ENCODE measurements around the gene CRISP1. TPM values are rescaled to one million over a fixed set of nuclear protein-coding genes. Genes with fewer than 3 reads are reported as not detected.
"Not testable (repeated sequence)": the region's sequence is repeated elsewhere in the genome, so short reads cannot be mapped to it uniquely, and the experiment has no call there.

Gene CRISP1
- total RNA-seq, 2 experiments from 2014 or later = not detected

- Histone ChIP-seq H3K36me3 (ENCODE audit: insufficient read depth, low read length) (no peaks in the 10 kb centered on the region), H3K27ac (ENCODE audit: low read depth in 1 of 2, low read length in 2 of 2) (no peak overlapping the region), H3K4me3 (ENCODE audit: low read length) (no peak overlapping the region), H3K9me3 (ENCODE audit: control insufficient read depth in 1 of 2, insufficient read depth in 1 of 2, low read length in 2 of 2) (peaks cover 0 to 5% of the 10 kb centered on the region in 2 experiments), H3K4me1 (ENCODE audit: insufficient read depth, low read length) (no peaks in the 10 kb centered on the region), H3K27me3 (ENCODE audit: control insufficient read depth in 1 of 2, insufficient read depth in 2 of 2, low read length in 2 of 2) (no peaks in the 10 kb centered on the region)
- H3K4me1 Mint-ChIP-seq (ENCODE audit: low read depth) = no peaks in the 10 kb centered on the region
- H3K36me3 Mint-ChIP-seq (ENCODE audit: low read depth) = no peaks in the 10 kb centered on the region
- H3K27me3 Mint-ChIP-seq = no peaks in the 10 kb centered on the region
- peaks cover 5% of the 10 kb centered on the region for H3K9me3 Mint-ChIP-seq
- no peak for TF ChIP-seq CTCF (IDR thresholded peaks at IDR 0.05)
- ChIA-PET POLR2A (no interaction called here), CTCF (no interaction called here)
- H3K27ac Mint-ChIP-seq = no peak overlapping the region
- intact Hi-C loops (cut with DNase I, micrococcal nuclease) = no loop called here
- DNase-seq (no peak), ATAC-seq (ENCODE audit: poor library complexity) (no peak)
- no peak overlapping the region for H3K4me3 Mint-ChIP-seq
Measured at GRCh38 chr6:49898904-49899566, 32.7 kb upstream of the CRISP1 start.

GRCh38 chr6:49895553-49895952 lies 29.2 kb upstream of the CRISP1 start:
- H3K27ac ChIP-seq (ENCODE audit: low read depth in 1 of 2, low read length in 2 of 2); H3K4me1 ChIP-seq (ENCODE audit: insufficient read depth, low read length); H3K27me3 ChIP-seq (ENCODE audit: control insufficient read depth in 1 of 2, insufficient read depth in 2 of 2, low read length in 2 of 2); H3K36me3 Mint-ChIP-seq (ENCODE audit: low read depth); H3K27me3 Mint-ChIP-seq; DNase-seq; H3K27ac Mint-ChIP-seq; H3K4me3 ChIP-seq (ENCODE audit: low read length); H3K4me3 Mint-ChIP-seq; intact Hi-C loops (cut with DNase I, micrococcal nuclease); H3K9me3 Mint-ChIP-seq; POLR2A ChIA-PET; H3K36me3 ChIP-seq (ENCODE audit: insufficient read depth, low read length); CTCF ChIA-PET; ATAC-seq (ENCODE audit: poor library complexity); H3K4me1 Mint-ChIP-seq (ENCODE audit: low read depth): not testable (repeated sequence)
- peaks cover 0 to 16% of the 10 kb centered on the region in 2 experiments for H3K9me3 ChIP-seq (ENCODE audit: control insufficient read depth in 1 of 2, insufficient read depth in 1 of 2, low read length in 2 of 2)

- TF ChIP-seq CTCF (IDR thresholded peaks at IDR 0.05) = no peak
- H3K4me3 ChIP-seq (ENCODE audit: low read length) = no peak overlapping the region
- H3K36me3 Mint-ChIP-seq (ENCODE audit: low read depth) = no peaks in the 10 kb centered on the region
- no peak overlapping the region for H3K4me3 Mint-ChIP-seq
- H3K27ac Mint-ChIP-seq = no peak overlapping the region
- no peaks in the 10 kb centered on the region for H3K27me3 ChIP-seq (ENCODE audit: control insufficient read depth in 1 of 2, insufficient read depth in 2 of 2, low read length in 2 of 2)
- ChIA-PET POLR2A (no interaction called here), CTCF (no interaction called here)
- DNase-seq (no peak), ATAC-seq (ENCODE audit: poor library complexity) (no peak)
- no peaks in the 10 kb centered on the region for H3K27me3 Mint-ChIP-seq
- no peaks in the 10 kb centered on the region for H3K36me3 ChIP-seq (ENCODE audit: insufficient read depth, low read length)
- intact Hi-C loops (cut with DNase I, micrococcal nuclease) = no loop called here
- H3K4me1 Mint-ChIP-seq (ENCODE audit: low read depth) = no peaks in the 10 kb centered on the region
- H3K27ac ChIP-seq (ENCODE audit: low read depth in 1 of 2, low read length in 2 of 2) = no peak overlapping the region
- no peaks in the 10 kb centered on the region for H3K4me1 ChIP-seq (ENCODE audit: insufficient read depth, low read length)
- H3K9me3 Mint-ChIP-seq = peaks cover 9% of the 10 kb centered on the region
- peaks cover 6 to 12% of the 10 kb centered on the region in 2 experiments for H3K9me3 ChIP-seq (ENCODE audit: control insufficient read depth in 1 of 2, insufficient read depth in 1 of 2, low read length in 2 of 2)
Measured at GRCh38 chr6:49892280-49892679, 25.9 kb upstream of the CRISP1 start.

- no peak for ATAC-seq (ENCODE audit: poor library complexity)
- Histone ChIP-seq H3K9me3 (ENCODE audit: control insufficient read depth in 1 of 2, insufficient read depth in 1 of 2, low read length in 2 of 2) (peaks cover 6 to 12% of the 10 kb centered on the region in 2 experiments), H3K4me3 (ENCODE audit: low read length) (no peak overlapping the region), H3K27ac (ENCODE audit: low read depth in 1 of 2, low read length in 2 of 2) (no peak overlapping the region), H3K27me3 (ENCODE audit: control insufficient read depth in 1 of 2, insufficient read depth in 2 of 2, low read length in 2 of 2) (no peaks in the 10 kb centered on the region), H3K4me1 (ENCODE audit: insufficient read depth, low read length) (no peaks in the 10 kb centered on the region), H3K36me3 (ENCODE audit: insufficient read depth, low read length) (no peaks in the 10 kb centered on the region)
- ChIA-PET CTCF (no interaction called here), POLR2A (no interaction called here)
- no peak overlapping the region for H3K27ac Mint-ChIP-seq
- peaks cover 11% of the 10 kb centered on the region for H3K9me3 Mint-ChIP-seq
- no peaks in the 10 kb centered on the region for H3K4me1 Mint-ChIP-seq (ENCODE audit: low read depth)
- H3K36me3 Mint-ChIP-seq (ENCODE audit: low read depth) = no peaks in the 10 kb centered on the region
- intact Hi-C loops (cut with DNase I, micrococcal nuclease) = no loop called here
- DNase-seq = no peak
- no peaks in the 10 kb centered on the region for H3K27me3 Mint-ChIP-seq
- no peak for TF ChIP-seq CTCF (IDR thresholded peaks at IDR 0.05)
- H3K4me3 Mint-ChIP-seq = no peak overlapping the region
Measured at GRCh38 chr6:49890988-49891387, 24.7 kb upstream of the CRISP1 start.

All from CD4-positive, alpha-beta T cell (primary cell).